Activated CD4-positive, alpha-beta memory T cell treated with anti-CD3 and anti-CD28 coated beads for 36 hours (primary cell): ENCODE results near the gene CCND3. TPM values are rescaled to one million over a fixed set of nuclear protein-coding genes. Genes with fewer than 3 reads are reported as not detected.

ENCODE experiments used
- CTCF ChIA-PET: fragments of 350-600 bp; sonication (Branson Sonifier 250); formaldehyde crosslinking; loops from one replicate; lab custom pipeline; 2021; ENCODE audit warnings: antibody characterized with exemption, inconsistent platforms; lab: Charles Lee
- POLR2A ChIA-PET: fragments of 350-600 bp; sonication (Branson Sonifier 250); formaldehyde crosslinking; loops from one replicate; lab custom pipeline; 2021; ENCODE audit warnings: antibody characterized with exemption; lab: Charles Lee
- DNase-seq: peaks from one replicate; pipeline ENCODE4 v3.0.0-alpha.2; 2020
- H3K27ac Mint-ChIP-seq: one replicate; pipeline ENCODE4 v1.8.0; 2021; ENCODE audit warnings: mixed read lengths
- H3K27me3 Mint-ChIP-seq: one replicate; pipeline ENCODE4 v1.8.0; 2021; ENCODE audit warnings: mixed read lengths
- H3K36me3 Mint-ChIP-seq: one replicate; pipeline ENCODE4 v1.8.0; 2021; ENCODE audit warnings: mixed read lengths
- H3K4me1 Mint-ChIP-seq: one replicate; pipeline ENCODE4 v1.8.0; 2021; ENCODE audit warnings: low read depth, mixed read lengths
- H3K4me3 Mint-ChIP-seq: one replicate; pipeline ENCODE4 v1.8.0; 2021; ENCODE audit warnings: mild to moderate bottlenecking, mixed read lengths
- H3K9me3 Mint-ChIP-seq: one replicate; pipeline ENCODE4 v1.8.0; 2021; ENCODE audit warnings: mixed read lengths
- intact Hi-C: fragments of 100-400 bp; cut with micrococcal nuclease; formaldehyde crosslinking; loops from one replicate; pipeline ENCODE4 v1.15.1; 2023
- total RNA-seq, 2 experiments: library from RNA; stranded (reverse); gene quantifications; one replicate each; pipeline ENCODE4 v1.2.3, GENCODE V29; 2021

The CCND3 gene
- total RNA-seq, 2 experiments from 2014 or later = 570 to 573 TPM

- Mint-ChIP-seq H3K4me3 (no peak overlapping the region), H3K4me1 (peaks cover 9% of the 10 kb centered on the region), H3K36me3 (no peaks in the 10 kb centered on the region), H3K9me3 (no peaks in the 10 kb centered on the region), H3K27ac (no peak overlapping the region), H3K27me3 (no peaks in the 10 kb centered on the region)
- ChIA-PET CTCF (interaction anchor here (1.0 to 13.0 kb wide), 5 partner anchors 27 to 210 kb away, joined by 3 to 190 read pairs (median 19); partner anchors contain the start of genes BYSL, MED20, TAF8 and TOMM6), POLR2A (interaction anchor here (0.6 to 2.0 kb wide), 6 partner anchors 12 to 155 kb away, joined by 3 to 11 read pairs (median 8); partner anchors contain the start of genes BYSL, MED20, TAF8 and TOMM6)
- peak; percentile 24 for DNase-seq
- intact Hi-C loops = loop anchor here (1.0 to 2.0 kb wide), 5 partner anchors 27 to 154 kb away; partner anchors contain the start of genes BYSL, MED20 and TOMM6
Measured at GRCh38 chr6:41894366-41895299, 47.0 kb downstream of the CCND3 start.

GRCh38 chr6:41892921-41893564 is 48.6 kb downstream of the CCND3 start:
- H3K36me3 Mint-ChIP-seq = no peaks in the 10 kb centered on the region
- no peak overlapping the region for H3K27ac Mint-ChIP-seq
- H3K4me3 Mint-ChIP-seq = no peak overlapping the region
- intact Hi-C loops = no loop called here
- DNase-seq = no peak
- CTCF ChIA-PET = interaction anchor here (1.6 to 13.0 kb wide), 2 partner anchors 28 to 153 kb away, joined by 10 to 190 read pairs; partner anchors contain the start of genes BYSL, MED20 and TAF8
- no peaks in the 10 kb centered on the region for H3K27me3 Mint-ChIP-seq
- POLR2A ChIA-PET = no interaction called here
- no peaks in the 10 kb centered on the region for H3K9me3 Mint-ChIP-seq
- peaks cover 9% of the 10 kb centered on the region for H3K4me1 Mint-ChIP-seq

DNA sequence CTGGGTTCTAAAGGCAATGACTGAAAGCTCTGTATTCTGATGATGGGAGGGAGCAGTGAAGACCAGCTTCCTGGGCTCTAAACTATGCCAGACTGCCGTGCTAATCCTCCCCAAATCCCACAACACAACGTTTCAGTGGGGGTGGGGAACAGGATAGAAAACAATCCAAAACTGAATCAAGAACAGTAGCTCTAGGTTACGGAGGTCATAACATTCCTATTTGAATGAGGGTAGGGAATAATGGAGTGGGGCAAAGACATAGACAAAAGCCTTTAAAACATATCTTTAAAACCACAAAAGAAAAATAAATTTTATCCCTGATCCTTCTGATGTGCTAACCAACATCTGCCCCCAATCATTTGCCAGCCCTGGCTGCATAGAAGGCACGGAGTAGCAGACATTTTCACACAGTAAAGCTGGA is 54.3 kb downstream of the CCND3 start:
- Mint-ChIP-seq H3K27me3 (no peaks in the 10 kb centered on the region), H3K27ac (no peak overlapping the region), H3K4me1 (no peaks in the 10 kb centered on the region), H3K4me3 (no peak overlapping the region), H3K9me3 (no peaks in the 10 kb centered on the region), H3K36me3 (no peaks in the 10 kb centered on the region)
- intact Hi-C loops = no loop called here
- ChIA-PET CTCF (interaction anchor here (0.8 kb wide), 1 partner anchor 34 kb away, joined by 3 read pairs; the partner anchor contains the start of genes BYSL and MED20), POLR2A (interaction anchor here (1.5 kb wide), 1 partner anchor 12 kb away, joined by 3 read pairs; no protein-coding TSS in a partner anchor)
- DNase-seq = no peak

- Mint-ChIP-seq H3K4me1 (no peaks in the 10 kb centered on the region), H3K4me3 (no peak overlapping the region), H3K27ac (no peak overlapping the region), H3K36me3 (no peaks in the 10 kb centered on the region), H3K27me3 (no peaks in the 10 kb centered on the region), H3K9me3 (no peaks in the 10 kb centered on the region)
- POLR2A ChIA-PET = interaction anchor here (0.6 kb wide), 1 partner anchor 22 kb away, joined by 7 read pairs; no protein-coding TSS in a partner anchor
- intact Hi-C loops = no loop called here
- DNase-seq = no peak
- CTCF ChIA-PET = no interaction called here
Measured at GRCh38 chr6:41885930-41886329, 55.7 kb downstream of the CCND3 start.

DNA sequence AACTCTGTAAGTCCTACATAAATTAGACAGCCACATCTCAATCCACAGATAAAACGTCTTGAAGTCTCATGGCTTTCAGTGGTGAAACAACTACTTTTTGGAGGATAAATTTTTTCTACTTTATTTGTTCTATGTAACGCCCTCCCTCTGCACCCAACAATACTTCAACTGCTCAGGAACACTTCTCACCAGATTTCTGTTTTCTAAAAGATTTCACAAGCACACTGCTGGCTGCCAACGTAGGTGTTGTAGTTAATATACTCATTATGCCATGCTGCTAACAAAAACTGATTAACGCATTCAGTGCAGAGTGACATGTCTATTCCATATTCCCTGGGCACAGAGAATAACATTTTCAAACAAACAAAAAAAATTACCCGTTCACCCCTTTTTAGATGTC is 56.7 kb downstream of the CCND3 start:
- CTCF ChIA-PET = no interaction called here
- intact Hi-C loops = no loop called here
- H3K27me3 Mint-ChIP-seq = no peaks in the 10 kb centered on the region

More for the DNA sequence above, 56.7 kb downstream of the CCND3 start:
- POLR2A ChIA-PET = no interaction called here
- H3K36me3 Mint-ChIP-seq = no peaks in the 10 kb centered on the region
- no peak overlapping the region for H3K27ac Mint-ChIP-seq
- no peaks in the 10 kb centered on the region for H3K9me3 Mint-ChIP-seq
- H3K4me1 Mint-ChIP-seq = no peaks in the 10 kb centered on the region
- H3K4me3 Mint-ChIP-seq = no peak overlapping the region
- DNase-seq = no peak

Other genes starting within 250 kb of the CCND3 start
- gene TFEB, start 206.2 kb downstream of the CCND3 start, total RNA-seq = 10 to 100 TPM; 11.7 to 13.4 TPM
- not detected for gene PGC, start 194.4 kb downstream of the CCND3 start, total RNA-seq
- 1 to 10 TPM; 4.8 to 5.5 TPM for gene FRS3, start 161.9 kb downstream of the CCND3 start, total RNA-seq
- under 1 TPM in 1 of 2 experiments, not detected in 1; 0.71 TPM for gene PRICKLE4, start 161.0 kb downstream of the CCND3 start, total RNA-seq
- gene TOMM6, start 154.1 kb downstream of the CCND3 start, total RNA-seq = 100 to 1,000 TPM; 264 to 280 TPM
- gene USP49, start 46.4 kb downstream of the CCND3 start, total RNA-seq = 1 to 10 TPM; 6.1 to 6.3 TPM
- 10 to 100 TPM; 18.2 to 18.3 TPM for gene MED20, start 20.7 kb downstream of the CCND3 start, total RNA-seq
- 10 to 100 TPM; 46.6 to 51.0 TPM for gene BYSL, start 20.3 kb downstream of the CCND3 start, total RNA-seq
- 10 to 100 TPM; 57.7 to 58.7 TPM for gene TAF8, start 108.7 kb upstream of the CCND3 start, total RNA-seq
- under 1 TPM; 0.22 to 0.29 TPM for gene C6orf132, start 200.8 kb upstream of the CCND3 start, total RNA-seq
- not detected for gene GUCA1A, start 231.6 kb upstream of the CCND3 start, total RNA-seq